ENCODE data around the gene HECW1.
A peak's percentile ranks its signal among the peaks of the same experiment; 100 is the strongest.

The HECW1 gene

GRCh38 chr7:43372676-43373355 is 260.4 kb downstream of the HECW1 start:
- DNase-seq (ENCODE audit: low spot score) = no peak

- DNase-seq (ENCODE audit: low spot score) = no peak
These were observed 264.9 kb downstream of the HECW1 start for GRCh38 chr7:43377196-43377960.

- no peak for DNase-seq (ENCODE audit: low spot score)
These were observed 266.8 kb downstream of the HECW1 start for GRCh38 chr7:43379210-43379609.

GRCh38 chr7:43384616-43385308 is 272.3 kb downstream of the HECW1 start:
- no peak for DNase-seq (ENCODE audit: low spot score)

- no peak for DNase-seq (ENCODE audit: low spot score)
These were observed 272.8 kb downstream of the HECW1 start for GRCh38 chr7:43385309-43385680.

GRCh38 chr7:43385856-43386255 is 273.4 kb downstream of the HECW1 start:
- no peak for DNase-seq (ENCODE audit: low spot score)

GRCh38 chr7:43387932-43388331 is 275.5 kb downstream of the HECW1 start:
- DNase-seq (ENCODE audit: low spot score) = peak; percentile 14

GRCh38 chr7:43390576-43390975 is 278.1 kb downstream of the HECW1 start:
- DNase-seq (ENCODE audit: low spot score) = no peak

- DNase-seq (ENCODE audit: low spot score) = no peak
These were observed 279.1 kb downstream of the HECW1 start for GRCh38 chr7:43391518-43391917.

- no peak for DNase-seq (ENCODE audit: low spot score)
These were observed 280.3 kb downstream of the HECW1 start for GRCh38 chr7:43392638-43393330.

- DNase-seq (ENCODE audit: low spot score) = no peak
These were observed 282.1 kb downstream of the HECW1 start for GRCh38 chr7:43394441-43395130.

- DNase-seq (ENCODE audit: low spot score) = no peak
These were observed 282.9 kb downstream of the HECW1 start for GRCh38 chr7:43395351-43395750.

GRCh38 chr7:43396187-43396740 is 283.8 kb downstream of the HECW1 start:
- DNase-seq (ENCODE audit: low spot score) = no peak

- DNase-seq (ENCODE audit: low spot score) = no peak
These were observed 286.4 kb downstream of the HECW1 start for GRCh38 chr7:43398831-43399230.

- DNase-seq (ENCODE audit: low spot score) = no peak
These were observed 293.5 kb downstream of the HECW1 start for GRCh38 chr7:43405948-43406347.

GRCh38 chr7:43406961-43407360 is 294.5 kb downstream of the HECW1 start:
- DNase-seq (ENCODE audit: low spot score) = no peak

- DNase-seq (ENCODE audit: low spot score) = no peak
These were observed 296.5 kb downstream of the HECW1 start for GRCh38 chr7:43408981-43409380.

- DNase-seq (ENCODE audit: low spot score) = no peak
These were observed 305.0 kb downstream of the HECW1 start for GRCh38 chr7:43417455-43417854.

- no peak for DNase-seq (ENCODE audit: low spot score)
These were observed 318.0 kb downstream of the HECW1 start for GRCh38 chr7:43430411-43430810.

- no peak for DNase-seq (ENCODE audit: low spot score)
These were observed 318.7 kb downstream of the HECW1 start for GRCh38 chr7:43431020-43431595.

- no peak for DNase-seq (ENCODE audit: low spot score)
These were observed 321.2 kb downstream of the HECW1 start for GRCh38 chr7:43433639-43434038.
